SK-N-SH treated with all-trans-retinoic acid at 6 μM for 48 hours (cell line): Measurements from ENCODE around the gene SPHK2.

ENCODE experiments used
- ATAC-seq: fragments of 200-7000 bp; cut with Tn5 transposase; 3 replicates; pipeline ENCODE4 v1.9.1; 2020; ENCODE audit warnings: mild to moderate bottlenecking, moderate library complexity
- ARNTL ChIP-seq: fragments of 450-650 bp; formaldehyde crosslinking; IDR thresholded peaks from 2 replicates; pipeline ENCODE4 v1.5.0; 2020; ENCODE audit warnings: low read depth, mild to moderate bottlenecking, moderate library complexity, borderline replicate concordance
- CREB5 ChIP-seq: fragments of 250-450 bp; sonication (Bioruptor Pico); IDR thresholded peaks from 2 replicates; pipeline ENCODE4 v1.5.1; 2020; ENCODE audit warnings: low read depth, mild to moderate bottlenecking, moderate library complexity
- CSDC2 ChIP-seq: fragments of 250-450 bp; sonication (Bioruptor Pico); IDR thresholded peaks from 2 replicates; pipeline ENCODE4 v1.5.0; 2020; ENCODE audit warnings: mild to moderate bottlenecking, moderate library complexity
- CSRNP3 ChIP-seq: fragments of 250-450 bp; sonication (Bioruptor Pico); IDR thresholded peaks from 2 replicates; pipeline ENCODE4 v1.5.1; 2021; ENCODE audit warnings: mild to moderate bottlenecking, moderate library complexity
- GLIS3 ChIP-seq: fragments of 250-450 bp; sonication (Bioruptor Pico); IDR thresholded peaks from 2 replicates; pipeline ENCODE4 v1.5.0; 2020; ENCODE audit warnings: mild to moderate bottlenecking, moderate library complexity
- ISL1 ChIP-seq: fragments of 250-450 bp; sonication (Bioruptor Pico); IDR thresholded peaks from 2 replicates; pipeline ENCODE4 v2.1.2; 2022; ENCODE audit warnings: mild to moderate bottlenecking, moderate library complexity
- POU6F1 ChIP-seq: fragments of 250-450 bp; sonication (Bioruptor Pico); IDR thresholded peaks from 2 replicates; pipeline ENCODE4 v1.8.0; 2021; ENCODE audit warnings: low read depth, mild to moderate bottlenecking, moderate library complexity, borderline replicate concordance
- RARB ChIP-seq: fragments of 250-450 bp; sonication (Bioruptor Pico); IDR thresholded peaks from 2 replicates; pipeline ENCODE4 v1.8.0; 2021; ENCODE audit warnings: mild to moderate bottlenecking, moderate library complexity
- SNAI2 ChIP-seq: fragments of 250-450 bp; sonication (Bioruptor Pico); IDR thresholded peaks from 2 replicates; pipeline ENCODE4 v1.5.0; 2020; ENCODE audit warnings: mild to moderate bottlenecking, moderate library complexity
- TOX ChIP-seq: fragments of 250-450 bp; sonication (Bioruptor Pico); IDR thresholded peaks from 2 replicates; pipeline ENCODE4 v1.8.0; 2021; ENCODE audit warnings: mild to moderate bottlenecking, moderate library complexity, borderline replicate concordance
- TSHZ2 ChIP-seq: fragments of 250-450 bp; sonication (Bioruptor Pico); IDR thresholded peaks from 2 replicates; pipeline ENCODE4 v1.5.0; 2020; ENCODE audit warnings: mild to moderate bottlenecking, moderate library complexity
- ZC3H10 ChIP-seq: fragments of 250-450 bp; sonication (Bioruptor Pico); IDR thresholded peaks from 2 replicates; pipeline ENCODE4 v1.5.1; 2021; ENCODE audit warnings: mild to moderate bottlenecking, moderate library complexity
- ZFP3 ChIP-seq: fragments of 250-450 bp; sonication (Bioruptor Pico); IDR thresholded peaks from 2 replicates; pipeline ENCODE4 v1.5.0; 2020; ENCODE audit warnings: mild to moderate bottlenecking, moderate library complexity
- ZFP30 ChIP-seq: fragments of 450-650 bp; formaldehyde crosslinking; IDR thresholded peaks from 2 replicates; pipeline ENCODE4 v1.5.0; 2022; ENCODE audit warnings: mild to moderate bottlenecking, moderate library complexity
- ZNF565 ChIP-seq: fragments of 450-650 bp; formaldehyde crosslinking; conservative IDR thresholded peaks from 2 replicates; pipeline ENCODE4 v1.5.0; 2020; ENCODE audit warnings: low read depth, mild to moderate bottlenecking, moderate library complexity
- ZNF70 ChIP-seq: fragments of 450-650 bp; formaldehyde crosslinking; IDR thresholded peaks from 2 replicates; pipeline ENCODE4 v1.5.0; 2020; ENCODE audit warnings: mild to moderate bottlenecking, moderate library complexity
- ZNF8 ChIP-seq: fragments of 450-650 bp; formaldehyde crosslinking; IDR thresholded peaks from 2 replicates; pipeline ENCODE4 v1.5.0; 2020; ENCODE audit warnings: mild to moderate bottlenecking, moderate library complexity

Gene SPHK2

GRCh38 chr19:48618916-48619691, at the start of gene SPHK2, which contains the start of gene RPL18:
Gene SPHK2, plus strand, starts transcription at chr19:48619506. Its CDS starts 1,009 bp downstream, at chr19:48620515.
Gene RPL18, minus strand, starts transcription at chr19:48619178. Its CDS starts 35 bp downstream, at chr19:48619143.
- TF ChIP-seq ZNF70 (CRISPR knock-in tag) (no peak), TSHZ2 (peak; percentile 46; the same call in 1 of the 2 replicates), CSDC2 (CRISPR knock-in tag) (no peak)
- TF ChIP-seq, all 23 proteins: peak for 1

GRCh38 chr19:48569814-48570213, 49.5 kb upstream of the SPHK2 start:
- TF ChIP-seq TSHZ2, result no peak
- TF ChIP-seq ZC3H10 (CRISPR knock-in tag), result no peak
- no peak for TF ChIP-seq ZNF8 (CRISPR knock-in tag)
- TF ChIP-seq ZNF70 (CRISPR knock-in tag), result no peak
- no peak for TF ChIP-seq ZFP30 (CRISPR knock-in tag)
- TF ChIP-seq CREB5 (CRISPR knock-in tag), result no peak
- no peak for TF ChIP-seq ZNF565
- TF ChIP-seq RARB (CRISPR knock-in tag), result no peak
- no peak for TF ChIP-seq ISL1 (CRISPR knock-in tag)
- TF ChIP-seq SNAI2 (CRISPR knock-in tag), result no peak
- TF ChIP-seq POU6F1, result no peak
- TF ChIP-seq CSRNP3 (CRISPR knock-in tag), result no peak
- no peak for TF ChIP-seq ZFP3 (CRISPR knock-in tag)
- no peak for ATAC-seq

More at GRCh38 chr19:48618916-48619691, at the start of gene SPHK2, which contains the start of gene RPL18:
- peak; percentile 87 for ATAC-seq

- no peak for TF ChIP-seq ARNTL (CRISPR knock-in tag)
- no peak for TF ChIP-seq ZFP30 (CRISPR knock-in tag)
- ATAC-seq, result no peak
Observed at GRCh38 chr19:48571378-48572162, 47.7 kb upstream of the SPHK2 start.

- TF ChIP-seq ZNF565 (no peak), GLIS3 (CRISPR knock-in tag) (no peak), ZNF8 (CRISPR knock-in tag) (no peak), TOX (CRISPR knock-in tag) (no peak), SNAI2 (CRISPR knock-in tag) (no peak), ZFP30 (CRISPR knock-in tag) (no peak)
- TF ChIP-seq, all 23 proteins: peak for 0
- no peak for ATAC-seq
Observed at GRCh38 chr19:48573163-48573505, 46.2 kb upstream of the SPHK2 start.
